Central memory CD4-positive, alpha-beta T cell (primary cell): ENCODE results near the gene CABP7.
"Not testable (repeated sequence)": the region's sequence is repeated elsewhere in the genome, so short reads cannot be mapped to it uniquely, and the experiment has no call there.

Experiments
- DNase-seq: peaks from one replicate; pipeline ENCODE4 v3.0.0; 2022

Gene CABP7

GRCh38 chr22:29750029-29750428, 30.2 kb downstream of the CABP7 start:
- no peak for DNase-seq

GRCh38 chr22:29750559-29751538, 31.0 kb downstream of the CABP7 start:
- DNase-seq: peak; percentile 22

GRCh38 chr22:29751669-29752068, 31.9 kb downstream of the CABP7 start:
- no peak for DNase-seq

- no peak for DNase-seq
Observed at GRCh38 chr22:29753808-29754657, 34.2 kb downstream of the CABP7 start.

GRCh38 chr22:29754658-29755395, 35.0 kb downstream of the CABP7 start:
- DNase-seq: not testable (repeated sequence)

- no peak for DNase-seq
Observed at GRCh38 chr22:29755889-29756288, 36.1 kb downstream of the CABP7 start.

- DNase-seq: no peak
Observed at GRCh38 chr22:29756341-29756740, 36.5 kb downstream of the CABP7 start.

- DNase-seq: no peak
Observed at GRCh38 chr22:29757096-29757495, 37.3 kb downstream of the CABP7 start.

GRCh38 chr22:29758068-29758622, 38.3 kb downstream of the CABP7 start:
- no peak for DNase-seq

GRCh38 chr22:29758959-29759358, 39.2 kb downstream of the CABP7 start:
- no peak for DNase-seq

GRCh38 chr22:29762263-29762662, 42.5 kb downstream of the CABP7 start:
- DNase-seq: no peak

GRCh38 chr22:29765905-29766631, 46.3 kb downstream of the CABP7 start:
- DNase-seq: no peak

- DNase-seq: peak; percentile 94
Observed at GRCh38 chr22:29766632-29767170, 46.9 kb downstream of the CABP7 start, which contains the start of gene ZMAT5. TSS of gene ZMAT5 (minus strand) at chr22:29767007. CDS start at chr22:29748544, 18,463 bp downstream.

GRCh38 chr22:29767171-29768051, 47.6 kb downstream of the CABP7 start, which contains the start of gene UQCR10:
TSS of gene UQCR10 (plus strand) at chr22:29767369. CDS start at chr22:29767399, 30 bp downstream.
- DNase-seq: peak; percentile 92

GRCh38 chr22:29768052-29768693, 48.4 kb downstream of the CABP7 start:
- DNase-seq: no peak

GRCh38 chr22:29769723-29770321, 50.0 kb downstream of the CABP7 start:
- DNase-seq: no peak

GRCh38 chr22:29772170-29772641, 52.4 kb downstream of the CABP7 start:
- no peak for DNase-seq

GRCh38 chr22:29773233-29773632, 53.4 kb downstream of the CABP7 start:
- DNase-seq: no peak

- no peak for DNase-seq
Observed at GRCh38 chr22:29780220-29780619, 60.4 kb downstream of the CABP7 start.
